GM19324 (cell line): ENCODE results near the gene PCBD1.

ENCODE experiments used
- ATAC-seq: cut with Tn5 transposase; IDR thresholded peaks from one replicate; pipeline ENCODE4 v1.9.1; 2021; ENCODE audit warnings: mild to moderate bottlenecking, moderate library complexity; ENCODE audit not compliant: unreplicated experiment, low FRiP score

The PCBD1 gene

GRCh38 chr10:70840836-70841235 lies 47.5 kb downstream of the PCBD1 start:
- no peak for ATAC-seq

- no peak for ATAC-seq
Measured at GRCh38 chr10:70838270-70838805, 50.0 kb downstream of the PCBD1 start.

GRCh38 chr10:70837660-70838059 lies 50.7 kb downstream of the PCBD1 start:
- ATAC-seq: no peak

- ATAC-seq: no peak
Measured at GRCh38 chr10:70836319-70836718, 52.0 kb downstream of the PCBD1 start.

GRCh38 chr10:70834441-70835151 lies 53.8 kb downstream of the PCBD1 start:
- no peak for ATAC-seq

GRCh38 chr10:70834021-70834420 lies 54.3 kb downstream of the PCBD1 start:
- no peak for ATAC-seq

- ATAC-seq: no peak
Measured at GRCh38 chr10:70833601-70834000, 54.8 kb downstream of the PCBD1 start.
